HTERT RPE-1 (cell line): ENCODE measurements around the gene LRBA.
"Not testable (repeated sequence)": the region's sequence is repeated elsewhere in the genome, so short reads cannot be mapped to it uniquely, and the experiment has no call there.

ENCODE experiments used
- in situ Hi-C: fragments of 300-500 bp; cut with MboI; formaldehyde crosslinking; loops from 4 replicates; pipeline ENCODE4 v1.14.3; 2020; ENCODE audit warnings: low sequenced_read_pairs

The LRBA gene

DNA sequence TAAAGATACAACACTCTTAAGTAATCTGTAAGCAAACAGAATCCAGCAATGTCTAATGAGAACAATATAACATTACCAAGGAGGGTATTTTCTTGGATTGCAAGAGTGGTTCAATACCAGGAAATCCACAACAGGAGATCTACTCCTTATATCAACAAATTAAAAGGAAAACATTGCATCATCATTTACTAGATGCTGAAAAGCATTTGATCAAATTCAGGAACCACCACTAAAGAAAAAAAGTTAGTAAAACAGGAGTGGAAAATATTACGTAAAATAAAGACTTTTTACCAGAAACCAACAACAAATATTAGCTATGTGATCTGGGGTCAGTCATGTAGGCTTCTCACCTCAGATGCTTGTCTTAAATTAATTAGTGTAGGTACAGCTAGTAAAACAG is 499.9 kb downstream of the LRBA start:
- in situ Hi-C loops = no loop called here

DNA sequence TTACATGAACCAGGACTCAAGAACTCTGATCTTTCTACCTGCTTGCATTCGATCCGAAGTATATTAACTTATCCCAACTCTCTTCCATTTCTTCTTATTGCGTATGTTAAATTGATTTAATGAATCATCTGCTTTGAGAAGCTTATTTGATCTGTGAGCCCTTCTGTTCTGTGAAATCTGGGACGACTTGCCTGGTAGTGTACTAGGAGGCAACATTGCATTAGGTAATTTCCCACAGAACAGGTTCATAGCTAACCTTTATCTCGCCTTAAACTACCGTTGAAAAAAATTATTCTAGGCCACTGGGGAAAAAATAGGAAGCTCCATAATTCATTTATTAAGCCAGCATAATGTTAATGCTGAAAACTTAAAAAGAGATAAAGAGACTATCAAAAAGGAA is 500.4 kb downstream of the LRBA start:
- in situ Hi-C loops = no loop called here

DNA sequence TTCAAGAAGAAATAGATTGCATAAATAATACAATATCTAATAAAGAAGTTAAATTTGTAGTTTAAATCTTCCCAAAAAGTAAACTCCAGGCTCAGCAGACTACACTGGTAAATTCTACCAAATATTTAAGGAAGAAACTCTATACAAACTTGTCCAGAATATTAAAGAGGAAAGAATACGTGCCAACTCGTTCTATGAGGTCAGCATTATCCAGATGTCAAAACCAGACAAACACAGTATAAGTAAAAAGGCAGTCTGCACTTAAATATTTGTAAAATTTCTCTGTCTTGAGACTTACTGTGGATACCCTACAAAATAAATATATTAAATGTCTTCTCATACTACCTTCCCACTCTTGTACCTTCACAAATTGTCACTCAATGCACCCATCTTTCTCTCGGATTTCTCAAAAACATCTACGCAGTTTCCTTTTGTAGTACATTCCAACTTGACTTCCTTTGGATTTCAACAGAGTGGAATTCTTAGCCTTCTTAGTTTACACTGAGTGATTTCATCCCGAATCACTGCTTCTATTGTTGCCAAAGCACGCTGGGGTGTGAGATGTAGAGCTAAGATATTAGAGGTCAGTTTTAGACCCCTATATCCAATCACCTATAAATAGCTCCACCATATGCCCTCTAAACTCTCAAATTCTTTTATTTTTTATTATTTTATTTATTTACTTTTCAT is 504.8 kb downstream of the LRBA start:
- in situ Hi-C loops = no loop called here

DNA sequence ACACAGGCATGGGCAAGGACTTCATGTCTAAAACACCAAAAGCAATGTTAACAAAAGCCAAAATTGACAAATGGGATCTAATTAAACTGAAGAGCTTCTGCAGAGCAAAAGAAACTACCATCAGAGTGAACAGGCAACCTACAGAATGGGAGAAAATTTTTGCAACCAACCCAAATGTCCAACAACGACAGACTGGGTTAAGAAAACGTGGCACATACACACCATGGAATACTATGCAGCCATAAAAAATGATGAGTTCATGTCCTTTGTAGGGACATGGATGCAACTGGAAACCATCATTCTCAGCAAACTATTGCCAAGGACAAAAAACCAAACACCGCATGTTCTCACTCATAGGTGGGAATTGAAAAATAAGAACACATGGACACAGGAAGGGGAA is 507.4 kb downstream of the LRBA start:
- in situ Hi-C loops = not testable (repeated sequence)

DNA sequence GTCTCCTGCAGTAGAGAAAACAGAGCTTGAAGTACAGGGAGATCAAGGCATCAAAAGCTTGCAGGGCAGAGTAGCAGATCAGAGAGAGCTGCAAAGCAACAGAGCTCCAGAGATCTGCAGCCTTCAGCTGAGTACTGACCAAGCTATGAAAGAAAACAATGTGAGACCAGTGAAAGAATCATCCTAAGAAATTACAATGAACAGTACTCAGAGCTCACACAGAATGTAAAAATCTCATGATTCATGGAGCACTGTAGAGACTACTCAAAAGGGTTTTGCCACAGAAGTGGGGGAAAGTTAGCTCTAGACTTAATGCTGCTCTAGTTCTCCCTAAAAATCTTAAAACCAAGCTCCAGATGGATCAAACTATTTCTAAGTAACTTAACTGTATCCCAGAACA is 513.1 kb downstream of the LRBA start:
- in situ Hi-C loops = no loop called here

DNA sequence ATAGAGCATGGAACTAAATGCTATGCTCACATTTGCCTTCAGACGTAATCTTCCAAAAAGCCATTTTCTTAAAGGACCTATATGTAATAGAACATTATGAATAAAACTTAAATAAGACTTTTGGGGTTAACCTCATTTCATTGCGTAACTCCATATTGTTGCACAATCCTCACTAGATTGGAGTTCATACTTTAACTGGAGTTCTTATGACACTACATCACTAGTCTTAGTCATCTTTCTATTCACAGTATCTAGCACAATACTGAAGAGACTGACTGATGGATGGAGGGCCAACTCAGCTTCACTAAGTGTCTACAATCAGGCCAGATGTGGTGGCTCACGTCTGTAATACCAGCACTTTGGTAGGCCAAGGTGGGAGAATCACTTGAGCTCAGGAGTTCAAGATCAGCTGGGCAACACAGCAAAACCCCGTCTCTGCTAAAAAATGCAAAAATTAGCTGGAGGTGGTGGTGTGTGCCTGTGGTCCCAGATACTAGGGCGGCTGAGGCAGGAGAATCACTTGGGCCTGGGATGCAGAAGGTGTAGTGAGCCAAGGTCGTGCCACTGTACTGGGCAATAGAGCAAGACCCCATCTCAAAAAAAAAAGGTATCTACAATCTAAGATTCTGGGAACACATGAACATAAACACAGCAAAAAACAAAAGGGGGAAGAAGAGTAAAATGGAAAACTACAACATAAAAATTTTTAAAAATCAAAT is 513.9 kb downstream of the LRBA start:
- in situ Hi-C loops = no loop called here

DNA sequence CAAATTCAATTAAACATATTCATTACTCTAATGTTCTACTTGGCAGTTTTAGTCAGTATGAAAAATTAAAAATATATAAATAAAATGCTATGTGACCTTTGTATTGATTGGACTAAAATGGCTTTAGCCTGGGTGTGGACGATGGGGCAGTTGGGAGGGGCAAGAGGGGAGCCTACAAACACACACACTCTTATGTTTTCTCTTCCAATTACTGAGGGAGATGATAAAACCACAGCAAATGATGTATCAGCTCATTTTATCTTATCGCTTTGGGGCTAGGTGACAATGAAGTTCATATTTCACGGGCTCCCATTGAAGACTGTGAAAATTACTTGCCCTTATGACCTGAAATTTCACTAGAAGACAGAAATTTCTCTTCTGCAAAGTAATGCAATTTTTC is 517.5 kb downstream of the LRBA start:
- in situ Hi-C loops = no loop called here

DNA sequence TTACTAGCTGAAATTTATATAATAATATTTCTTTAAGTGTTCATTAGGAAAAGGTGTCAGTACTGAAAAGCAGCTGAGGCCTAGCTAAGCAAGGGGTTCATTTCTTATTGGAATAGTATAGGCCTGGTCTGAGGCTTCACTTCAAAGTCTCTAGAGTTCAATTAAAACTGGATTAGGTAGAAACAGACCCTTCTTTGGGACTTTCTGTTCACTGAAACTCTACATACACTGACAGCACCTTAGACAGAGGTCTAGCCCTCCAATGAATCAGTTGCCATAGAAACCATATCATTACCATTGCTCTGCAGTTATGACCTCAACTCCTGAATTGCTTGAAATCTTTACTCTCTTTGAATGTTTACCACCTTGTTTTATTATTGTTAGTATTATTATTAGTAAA is 519.5 kb downstream of the LRBA start:
- in situ Hi-C loops = no loop called here

DNA sequence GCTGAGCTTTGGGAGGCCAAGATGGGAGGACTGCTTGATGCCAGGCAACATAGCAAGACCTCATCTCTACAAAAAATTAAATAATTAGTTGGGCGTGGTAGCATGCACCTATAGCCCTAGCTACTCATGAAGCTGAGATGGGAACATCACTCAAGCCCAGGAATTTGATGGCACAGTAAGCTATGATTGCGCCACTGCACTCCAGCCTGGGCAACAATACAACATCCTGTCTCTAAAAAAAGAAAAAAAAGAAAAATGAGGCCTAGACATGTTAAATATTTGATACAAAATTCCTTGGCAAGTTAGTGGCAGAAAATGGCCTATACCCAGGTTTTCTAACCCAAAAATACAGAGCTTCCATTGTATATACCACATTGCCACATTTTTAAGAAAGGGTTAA is 521.2 kb downstream of the LRBA start:
- in situ Hi-C loops = no loop called here

DNA sequence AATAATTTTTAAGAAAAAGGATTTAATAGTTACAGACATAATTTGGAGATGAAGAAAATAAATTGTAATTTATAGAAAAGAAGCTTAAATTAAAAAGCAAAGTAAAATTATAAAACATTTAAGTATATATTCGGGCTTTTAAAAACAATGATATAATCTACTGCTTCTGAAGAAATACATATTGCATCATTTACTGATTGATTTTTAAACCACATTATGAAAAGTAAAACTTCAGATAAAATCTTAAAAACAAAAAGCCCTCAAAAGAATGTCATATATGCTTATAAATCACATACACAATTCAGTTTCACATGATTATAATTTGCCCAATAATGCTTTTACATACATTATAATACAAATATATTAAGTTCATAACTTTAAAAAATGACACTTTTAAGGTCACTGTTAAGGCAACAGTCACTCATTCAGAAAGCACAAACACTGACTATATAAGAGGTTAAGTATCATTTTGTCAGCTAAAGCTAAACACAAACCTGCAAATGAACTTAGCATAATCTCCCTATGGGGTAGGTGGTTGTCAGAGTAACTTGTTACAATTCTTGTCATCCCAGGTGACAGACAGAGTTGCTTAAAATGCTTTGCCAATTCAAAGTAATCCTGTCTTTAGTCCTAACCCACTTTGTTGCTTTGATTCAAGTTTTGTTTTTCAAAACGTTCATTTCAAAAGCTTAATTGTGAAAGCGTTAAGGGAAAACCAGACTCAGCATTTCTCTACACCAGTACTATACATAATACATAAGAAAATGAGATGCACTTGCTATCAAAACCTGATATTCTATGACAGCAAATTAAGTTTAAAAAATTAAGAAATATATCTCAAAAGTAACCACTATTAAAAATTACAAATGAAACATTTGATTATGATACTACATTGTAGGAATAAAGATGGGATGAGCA is 523.7 kb downstream of the LRBA start:
- in situ Hi-C loops = no loop called here

DNA sequence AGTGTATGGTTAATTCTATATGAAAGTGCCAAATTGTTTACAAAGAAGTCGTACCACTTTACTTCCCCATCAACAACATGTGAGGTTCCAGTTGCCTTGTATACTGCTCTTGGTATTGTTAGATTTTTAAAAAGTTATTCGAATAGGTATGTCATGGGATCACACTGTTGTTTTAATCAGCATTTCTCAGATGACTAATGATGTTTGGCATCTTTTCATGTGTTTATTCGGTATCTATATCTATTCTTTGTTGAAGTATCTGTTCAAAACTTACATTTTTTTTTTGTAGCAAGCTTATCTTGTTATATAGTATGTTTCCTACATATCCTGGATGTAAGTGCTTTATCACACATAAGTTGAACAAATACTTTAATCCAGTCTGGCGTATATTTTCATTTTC is 532.5 kb downstream of the LRBA start:
- in situ Hi-C loops = no loop called here

DNA sequence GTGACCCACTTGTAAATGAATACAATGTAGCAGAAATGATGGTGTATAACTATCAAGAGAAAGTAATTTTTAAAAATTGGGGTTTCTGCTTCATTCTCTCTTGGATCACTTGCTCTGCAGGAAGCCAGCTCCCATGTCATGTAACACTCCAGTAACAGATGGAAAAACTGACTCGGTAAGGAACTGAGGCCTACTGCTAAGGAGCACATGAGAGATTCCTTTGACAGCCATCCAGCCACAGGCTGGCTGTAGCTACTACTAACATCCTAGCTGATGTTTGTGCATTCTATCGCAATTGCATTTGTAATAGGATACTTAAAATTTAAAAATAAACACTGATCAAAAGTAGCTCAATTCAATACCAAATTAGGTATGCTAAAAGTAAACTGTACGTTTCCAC is 535.4 kb downstream of the LRBA start:
- in situ Hi-C loops = no loop called here

DNA sequence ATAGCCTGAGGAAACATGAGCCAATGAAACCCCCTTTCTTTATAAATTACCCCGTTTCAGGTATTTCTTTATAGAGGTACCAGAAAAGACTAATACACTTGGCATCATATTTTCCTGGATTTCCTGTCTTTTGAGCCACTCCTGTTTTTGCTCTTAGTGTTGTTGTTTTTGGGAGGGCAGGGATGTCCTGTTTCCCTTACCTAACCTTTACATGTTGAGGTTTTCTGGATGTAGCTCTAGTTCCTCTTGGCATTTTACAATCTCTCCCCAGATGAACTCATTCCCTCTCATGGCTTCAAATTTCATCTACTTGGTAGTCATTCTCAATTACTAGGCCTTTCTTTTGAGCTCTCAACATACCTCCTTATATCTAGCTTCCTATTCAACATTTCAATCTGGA is 537.2 kb downstream of the LRBA start:
- in situ Hi-C loops = no loop called here

DNA sequence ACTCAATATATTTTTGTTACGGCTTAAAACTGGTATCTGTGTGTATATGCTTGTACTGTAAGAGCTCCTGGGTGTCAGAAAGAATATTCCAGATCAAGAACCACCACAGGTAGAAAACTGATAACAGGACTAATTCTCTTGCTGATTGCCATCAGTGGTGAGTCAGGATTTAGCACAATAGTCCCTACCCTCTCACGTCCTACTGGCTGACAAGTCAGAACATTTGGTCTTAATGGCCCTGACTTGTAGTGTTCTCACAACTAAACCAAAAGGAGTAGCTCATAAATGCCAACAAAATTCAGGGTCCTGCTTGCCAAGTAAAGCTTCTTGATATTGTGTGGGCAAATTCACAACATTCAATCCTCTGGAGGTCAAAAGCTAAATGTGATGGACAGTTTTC is 538.3 kb downstream of the LRBA start:
- in situ Hi-C loops = no loop called here

DNA sequence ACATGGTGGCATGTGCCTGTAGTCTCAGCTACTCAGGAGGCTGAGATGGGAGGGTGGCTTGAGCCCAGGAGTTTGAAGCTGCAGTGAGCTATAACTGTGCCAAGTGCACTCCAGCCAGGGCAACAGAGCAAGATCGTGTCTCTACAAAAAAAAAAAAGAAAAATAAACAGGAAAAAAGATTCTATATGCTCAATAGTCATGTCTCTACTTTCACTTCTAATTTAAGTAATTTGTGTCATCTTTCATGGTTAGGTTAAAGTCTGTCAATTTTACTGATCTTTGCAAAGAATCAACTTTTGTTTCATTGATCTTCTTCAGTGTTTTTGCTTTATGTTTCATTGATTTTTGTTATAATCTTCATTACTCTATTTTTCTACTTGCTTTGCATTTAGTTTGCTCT is 539.3 kb downstream of the LRBA start:
- in situ Hi-C loops = no loop called here

DNA sequence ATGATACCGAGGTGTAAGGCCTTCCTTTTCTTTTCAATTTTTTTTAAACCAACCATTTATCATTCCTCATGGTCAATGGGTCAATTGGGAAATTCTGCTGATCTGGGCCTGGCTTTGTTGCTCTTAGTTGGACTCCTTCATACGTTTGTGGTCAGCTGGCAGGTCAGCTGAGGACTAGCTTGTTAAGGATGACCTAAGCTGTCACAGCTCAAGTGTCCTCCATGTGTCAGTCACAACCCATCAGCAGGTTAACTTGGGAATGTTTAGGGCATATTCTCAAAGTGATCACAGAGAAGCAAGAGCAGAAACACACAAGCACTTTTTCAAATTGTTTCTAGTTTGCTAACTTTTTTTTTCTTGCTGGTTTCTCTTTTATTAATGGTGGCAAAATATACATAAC is 550.6 kb downstream of the LRBA start:
- in situ Hi-C loops = no loop called here

DNA sequence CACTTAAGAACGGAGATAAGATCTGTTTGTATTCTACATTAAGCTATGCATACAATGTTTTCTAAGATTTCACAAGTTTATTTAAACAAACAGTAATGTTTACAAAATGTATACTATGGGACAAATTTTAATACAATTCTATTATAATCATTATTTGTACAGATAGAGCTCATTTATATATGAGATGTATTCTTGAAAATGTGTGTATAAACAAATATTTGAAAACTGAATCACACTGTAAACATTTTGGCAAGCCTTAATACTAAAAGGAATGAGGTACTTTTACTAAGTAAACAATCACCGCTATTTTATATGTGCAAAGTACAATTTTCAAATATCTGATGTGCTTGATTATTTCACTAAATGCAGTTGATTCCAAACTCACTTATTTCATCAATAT is 552.3 kb downstream of the LRBA start:
- in situ Hi-C loops = no loop called here

DNA sequence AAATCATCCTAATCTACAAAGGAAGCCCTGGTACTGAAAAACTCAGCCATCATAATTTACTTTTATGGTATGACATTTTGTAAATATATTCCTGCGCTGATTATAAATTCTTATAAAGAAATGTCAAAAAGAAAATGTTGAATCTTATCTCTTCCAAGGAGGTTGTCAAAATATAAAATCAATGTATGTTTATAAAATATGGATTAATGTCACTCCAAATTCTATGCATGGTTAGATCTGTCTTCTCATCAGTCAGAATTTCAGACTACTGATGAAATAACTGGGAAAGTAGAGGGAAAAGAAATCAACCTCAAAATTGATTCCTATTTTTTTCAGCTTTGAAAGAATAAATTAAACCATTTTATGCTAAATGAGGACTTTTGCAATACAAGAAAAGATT is 553.1 kb downstream of the LRBA start:
- in situ Hi-C loops = no loop called here

DNA sequence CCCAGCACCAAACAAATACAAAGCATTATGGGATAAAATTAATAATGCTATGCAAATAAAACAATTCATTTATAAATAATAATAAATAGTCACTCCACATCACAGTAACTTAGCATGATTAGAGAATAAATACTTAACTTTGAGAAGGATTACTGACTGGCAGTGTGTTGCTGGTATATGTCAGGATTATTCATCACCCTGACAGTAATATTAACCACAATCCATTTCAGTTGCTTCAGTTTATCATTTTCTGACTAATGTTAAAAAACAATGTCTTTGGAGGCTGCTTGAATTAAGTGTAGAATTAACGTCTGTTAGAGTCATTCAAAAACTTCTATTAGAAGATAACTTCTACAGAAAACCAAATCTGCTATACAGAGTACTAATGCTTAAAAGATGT is 557.3 kb downstream of the LRBA start:
- in situ Hi-C loops = no loop called here

DNA sequence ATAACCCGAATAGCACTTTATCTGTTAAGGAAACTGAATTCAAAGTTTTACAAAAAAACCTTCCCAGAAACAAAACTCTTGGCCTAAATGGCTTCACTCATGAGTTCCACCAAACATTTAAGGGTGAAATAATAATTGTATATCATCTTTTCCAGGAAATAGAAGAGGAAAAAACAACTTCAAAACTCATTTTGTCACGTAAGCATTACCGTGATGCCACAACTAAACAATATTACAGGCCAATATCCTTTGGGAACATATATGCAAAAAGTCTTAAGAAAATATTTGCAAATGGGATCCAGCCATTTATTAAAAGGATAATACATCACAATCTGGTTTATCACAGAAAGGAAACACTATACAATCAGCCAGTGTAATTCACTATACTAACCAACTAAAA is 563.2 kb downstream of the LRBA start:
- in situ Hi-C loops = no loop called here

DNA sequence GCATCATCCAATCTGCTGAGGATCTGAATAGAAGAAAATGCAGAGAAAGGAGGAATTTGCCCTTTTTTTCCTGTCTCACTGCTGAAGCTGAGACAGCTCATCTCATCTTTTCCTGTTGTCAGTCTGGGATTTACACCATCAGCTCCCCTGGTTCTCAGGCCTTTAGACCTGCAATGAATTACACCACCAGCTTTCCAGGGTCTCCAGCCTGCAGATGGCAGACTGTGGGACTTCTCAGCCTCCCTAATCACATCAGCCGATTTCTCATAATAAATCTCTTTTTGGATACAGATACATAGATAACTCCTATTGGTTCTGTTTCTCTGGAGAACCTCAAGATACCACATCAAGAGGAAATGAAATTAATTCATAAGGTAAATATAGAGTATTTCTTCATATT is 567.7 kb downstream of the LRBA start:
- in situ Hi-C loops = no loop called here

DNA sequence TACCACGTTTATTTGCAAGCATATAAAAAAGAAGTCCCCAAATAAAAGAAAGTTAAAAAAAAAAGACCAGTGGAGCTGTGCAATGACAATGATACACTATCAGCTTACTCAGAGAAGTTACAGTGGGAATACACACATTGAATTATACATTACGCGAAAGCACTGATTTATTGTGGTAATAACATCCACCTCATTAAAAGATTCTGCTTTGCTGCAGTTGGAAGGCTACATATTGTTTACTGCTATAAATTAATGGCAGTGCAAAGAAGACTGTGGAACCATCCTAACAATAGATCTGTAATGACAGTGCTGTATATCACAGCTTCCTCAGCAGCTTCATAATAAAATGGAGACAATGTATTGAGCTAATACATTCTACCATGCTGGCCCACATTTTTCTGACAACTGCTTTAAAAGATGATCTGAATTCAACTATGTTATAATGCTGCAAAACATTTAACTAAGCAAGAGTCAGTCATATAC is 575.6 kb downstream of the LRBA start:
- in situ Hi-C loops = no loop called here
